Measurements from ENCODE around the gene ARID1A. TPM values are rescaled to one million over a fixed set of nuclear protein-coding genes. Genes with fewer than 3 reads are reported as not detected.

The ARID1A gene
- total RNA-seq, 4 donors from 2014 or later: 49.6 to 90.0 (median 54.3) TPM

GRCh38 chr1:26775666-26776065, 79.9 kb downstream of the ARID1A start:
- H3K27me3 ChIP-seq: no peaks in the 10 kb centered on the region
- H3K36me3 ChIP-seq: peaks cover 0 to 100% (median 60%) of the 10 kb centered on the region in 3 donors
- no peak overlapping the region for H3K4me3 ChIP-seq
- DNase-seq (ENCODE audit: low spot score in 2 of 2): no peak
- peak overlapping the region in 1 of 4 donors; percentile 9 for H3K27ac ChIP-seq
- whole genome bisulfite sequencing, 2 donors: 70 to 72% methylated on average over 4 of the region's 4 CpGs
- no peaks in the 10 kb centered on the region for H3K9me3 ChIP-seq
- no peak for TF ChIP-seq POLR2A (IDR thresholded peaks at IDR 0.05)
- no peak for TF ChIP-seq EP300 (IDR thresholded peaks at IDR 0.05)
- no peak for TF ChIP-seq CTCF (IDR thresholded peaks at IDR 0.05)
- peaks cover 0 to 30% (median 17%) of the 10 kb centered on the region in 4 donors for H3K4me1 ChIP-seq

- peaks cover 0 to 66% (median 50%) of the 10 kb centered on the region in 3 donors for H3K36me3 ChIP-seq
Measured at GRCh38 chr1:26779098-26779668, 83.4 kb downstream of the ARID1A start.

GRCh38 chr1:26780344-26780957, 84.6 kb downstream of the ARID1A start:
- Histone ChIP-seq H3K9me3 (no peaks in the 10 kb centered on the region), H3K4me1 (peaks cover 7 to 53% (median 27%) of the 10 kb centered on the region in 4 donors), H3K27me3 (no peaks in the 10 kb centered on the region), H3K36me3 (peaks cover 0 to 54% (median 42%) of the 10 kb centered on the region in 3 donors), H3K4me3 (no peak overlapping the region), H3K27ac (peak overlapping the region in 2 of 4 donors; percentile 1 to 50)
- 79 to 81% methylated on average over 20 to 21 of the region's 21 CpGs for WGBS, 2 donors
- TF ChIP-seq POLR2A (IDR thresholded peaks at IDR 0.05) (no peak), CTCF (IDR thresholded peaks at IDR 0.05) (no peak), EP300 (IDR thresholded peaks at IDR 0.05) (no peak)
- no peak for DNase-seq (ENCODE audit: low spot score in 2 of 2)

More at GRCh38 chr1:26779098-26779668, 83.4 kb downstream of the ARID1A start:
- Histone ChIP-seq H3K9me3 (no peaks in the 10 kb centered on the region), H3K4me3 (no peak overlapping the region), H3K4me1 (peaks cover 0 to 43% (median 14%) of the 10 kb centered on the region in 4 donors), H3K27me3 (no peaks in the 10 kb centered on the region), H3K27ac (peak overlapping the region in 1 of 4 donors; percentile 5)
- no peak for TF ChIP-seq POLR2A (IDR thresholded peaks at IDR 0.05)
- no peak for TF ChIP-seq CTCF (IDR thresholded peaks at IDR 0.05)
- TF ChIP-seq EP300 (IDR thresholded peaks at IDR 0.05): no peak
- WGBS, 2 donors: 80 to 82% methylated on average over 11 of the region's 11 CpGs
- DNase-seq (ENCODE audit: low spot score in 2 of 2): no peak

GRCh38 chr1:26781206-26781825, 85.5 kb downstream of the ARID1A start:
- no peak for TF ChIP-seq CTCF (IDR thresholded peaks at IDR 0.05)
- no peak for TF ChIP-seq EP300 (IDR thresholded peaks at IDR 0.05)
- no peak for TF ChIP-seq POLR2A (IDR thresholded peaks at IDR 0.05)
- 55 to 62% methylated on average over 11 of the region's 11 CpGs for WGBS, 2 donors
- H3K4me3 ChIP-seq: no peak overlapping the region
- peaks cover 0 to 45% (median 34%) of the 10 kb centered on the region in 3 donors for H3K36me3 ChIP-seq
- H3K27me3 ChIP-seq: no peaks in the 10 kb centered on the region
- peaks cover 7 to 60% (median 36%) of the 10 kb centered on the region in 4 donors for H3K4me1 ChIP-seq
- H3K9me3 ChIP-seq: no peaks in the 10 kb centered on the region
- no peak for DNase-seq (ENCODE audit: low spot score in 2 of 2)
- H3K27ac ChIP-seq: peak overlapping the region in 2 of 4 donors; percentile 50 to 100
